GM21447 (cell line): ENCODE results near the gene TMPRSS6.

Experiments used
- ATAC-seq: cut with Tn5 transposase; IDR thresholded peaks from one replicate; pipeline ENCODE4 v1.9.1; 2021; ENCODE audit not compliant: unreplicated experiment

TMPRSS6 gene

DNA sequence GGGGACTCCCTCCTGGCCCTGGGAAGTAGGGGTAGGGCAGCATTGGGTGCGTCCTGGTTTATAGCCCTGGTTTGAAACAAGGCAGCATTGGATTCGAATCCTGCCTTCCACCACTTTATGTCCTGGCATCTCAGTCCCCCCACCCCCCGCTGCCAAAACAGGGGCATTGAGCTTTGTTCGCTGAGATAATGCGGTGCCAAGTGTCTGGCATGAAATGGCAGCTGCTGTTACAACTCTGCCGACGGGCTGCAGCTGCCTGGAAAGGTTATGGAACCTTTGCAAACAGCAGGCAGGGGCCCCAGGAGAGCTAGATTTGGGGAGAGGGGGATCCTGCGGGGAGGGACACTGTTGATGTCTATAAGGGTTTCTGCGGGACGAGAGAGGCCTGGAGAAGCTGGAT, 92.2 kb downstream of the TMPRSS6 start:
- ATAC-seq, result no peak

DNA sequence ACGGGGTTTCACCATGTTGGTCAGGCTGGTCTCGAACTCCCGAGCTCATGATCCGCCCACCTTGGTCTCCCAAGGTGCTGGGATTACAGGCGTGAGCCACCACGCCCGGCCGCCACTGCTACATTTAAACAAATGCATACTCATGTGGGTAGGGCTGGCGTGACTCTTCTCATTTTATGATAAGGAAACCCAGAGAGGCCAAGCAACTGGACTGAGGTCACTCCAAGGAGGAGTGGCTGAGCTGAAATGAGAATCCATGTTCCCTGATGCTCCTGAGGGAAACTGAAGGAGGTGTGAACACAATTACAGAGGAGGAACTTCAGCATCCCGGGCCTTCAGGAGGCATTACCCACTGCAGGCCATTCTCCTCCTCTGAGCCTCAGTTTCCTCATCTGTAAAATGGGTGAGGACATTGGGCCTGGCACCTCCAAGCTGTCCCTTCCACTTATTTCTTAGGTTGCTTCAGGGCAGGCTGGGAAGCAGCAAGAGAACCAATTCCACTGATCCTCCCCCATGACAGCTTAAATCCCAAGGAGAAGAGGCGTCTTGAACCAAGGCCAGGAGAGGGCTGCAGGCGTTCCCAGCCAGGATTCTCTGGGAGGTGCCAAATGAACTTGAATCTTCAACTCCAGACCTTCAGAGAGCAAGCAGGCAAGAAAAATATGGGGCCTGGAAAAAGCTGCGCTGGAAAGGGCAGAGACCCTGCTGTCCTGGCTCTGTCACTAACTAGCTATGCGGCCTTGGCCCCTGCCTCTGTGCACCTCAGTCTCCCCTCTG, 93.2 kb downstream of the TMPRSS6 start:
- ATAC-seq, result no peak

DNA sequence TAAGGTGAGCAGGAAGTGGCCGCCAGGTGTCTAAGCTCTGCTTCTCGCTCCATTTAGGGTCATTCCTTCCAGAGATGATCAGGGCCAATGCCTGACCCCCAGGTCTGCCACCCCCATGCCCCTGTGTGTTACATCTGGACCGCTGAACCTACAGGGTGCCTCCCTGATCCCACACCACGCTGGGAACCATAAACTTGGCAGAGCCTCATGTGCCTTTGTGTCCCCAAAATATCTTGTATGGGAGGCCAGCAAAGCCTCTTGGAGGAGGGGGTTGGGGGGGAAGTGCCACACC, 94.0 kb downstream of the TMPRSS6 start:
- no peak for ATAC-seq
